Superior temporal gyrus (tissue), 1 donor: ENCODE data around the gene KRTAP16-1.

ENCODE experiments used
- DNase-seq: peaks from one replicate; pipeline ENCODE4 v3.0.0-alpha.2; 2016; ENCODE audit errors: extremely low spot score

The KRTAP16-1 gene

DNA sequence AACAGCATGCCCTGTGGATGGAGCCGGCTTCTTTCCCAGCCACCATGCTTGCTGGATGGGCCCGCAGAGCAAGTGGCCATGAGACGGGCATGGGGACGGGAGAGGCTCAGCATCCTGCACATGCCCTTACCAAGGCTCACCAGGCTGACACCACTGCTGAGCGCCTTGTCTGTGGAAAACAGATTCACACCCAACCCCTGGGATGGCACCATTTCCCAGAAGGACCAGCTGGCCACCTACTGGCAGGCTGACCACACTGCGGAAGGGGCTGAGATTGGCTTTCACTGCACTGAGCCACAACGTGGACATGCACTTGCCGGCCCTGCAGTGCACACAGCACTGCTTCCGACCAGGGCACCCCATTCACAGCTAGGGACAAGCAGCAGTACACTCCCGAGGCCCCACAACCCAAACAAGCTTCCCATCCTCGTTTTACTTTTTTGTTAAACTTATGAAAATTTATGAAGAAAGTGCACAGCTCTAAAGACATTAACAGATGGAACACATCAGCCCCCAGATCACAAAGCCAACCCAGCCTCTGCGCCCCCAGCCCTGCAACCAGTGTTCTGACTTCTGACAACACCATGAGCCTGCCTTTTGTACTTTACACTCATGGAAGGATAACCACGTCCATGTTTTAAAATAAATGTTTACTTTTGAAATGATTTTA is 20.3 kb upstream of the KRTAP16-1 start:
- DNase-seq, result peak; percentile 42

DNA sequence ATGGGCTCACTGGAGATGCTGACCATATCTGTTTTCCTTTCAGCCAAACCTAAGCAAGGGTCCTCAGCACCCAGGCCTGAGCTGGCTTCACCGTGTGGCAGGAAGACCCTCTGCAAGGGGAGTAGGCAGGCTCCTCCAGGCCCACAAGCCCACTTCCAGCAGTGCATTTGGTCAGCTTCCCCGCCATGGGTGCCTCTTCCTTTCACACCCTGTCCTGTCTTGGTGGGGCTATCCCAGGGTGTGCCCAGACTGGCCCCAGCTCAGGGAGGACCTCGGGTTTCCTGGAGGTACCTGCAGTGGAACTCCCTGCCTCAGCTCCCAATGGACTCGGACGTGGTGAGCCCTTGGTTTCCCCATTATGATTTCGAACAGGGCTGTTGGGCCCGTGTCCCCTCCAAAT is 19.1 kb upstream of the KRTAP16-1 start:
- DNase-seq, result no peak

DNA sequence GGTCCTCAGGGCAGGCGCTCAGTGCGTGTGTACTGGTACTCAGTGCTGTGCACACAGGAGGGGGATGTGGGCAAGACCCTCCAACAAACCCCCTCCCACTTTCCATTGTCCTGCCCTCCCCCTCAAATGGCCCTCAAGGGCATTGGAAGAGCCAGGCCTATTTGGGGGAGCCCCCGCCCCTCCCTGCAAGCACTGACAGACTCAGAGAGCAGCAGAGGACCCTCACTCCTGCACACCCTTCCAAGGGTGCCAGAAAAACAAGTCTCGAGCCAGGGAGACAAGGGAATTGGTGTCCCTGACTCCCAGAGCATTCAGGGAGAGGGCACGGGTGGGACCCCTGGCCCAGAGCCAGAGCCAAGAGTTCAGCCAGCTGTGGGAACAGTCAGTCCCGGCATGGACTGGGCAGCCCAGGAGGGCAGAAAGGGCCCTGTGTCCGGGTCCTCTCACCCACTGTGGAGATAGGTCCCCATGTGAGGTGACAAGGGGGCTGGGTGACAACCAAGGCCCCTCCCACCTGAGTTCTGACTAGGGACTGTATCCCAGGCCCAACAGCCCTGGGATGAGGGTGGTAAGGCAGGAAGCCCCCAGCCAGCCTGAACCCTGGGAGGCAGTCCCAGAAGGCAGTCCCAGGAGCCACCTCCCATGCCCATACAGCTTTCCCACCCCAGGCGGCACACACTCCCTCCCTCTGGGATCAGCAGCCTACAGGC is 18.5 kb upstream of the KRTAP16-1 start:
- DNase-seq, result no peak

DNA sequence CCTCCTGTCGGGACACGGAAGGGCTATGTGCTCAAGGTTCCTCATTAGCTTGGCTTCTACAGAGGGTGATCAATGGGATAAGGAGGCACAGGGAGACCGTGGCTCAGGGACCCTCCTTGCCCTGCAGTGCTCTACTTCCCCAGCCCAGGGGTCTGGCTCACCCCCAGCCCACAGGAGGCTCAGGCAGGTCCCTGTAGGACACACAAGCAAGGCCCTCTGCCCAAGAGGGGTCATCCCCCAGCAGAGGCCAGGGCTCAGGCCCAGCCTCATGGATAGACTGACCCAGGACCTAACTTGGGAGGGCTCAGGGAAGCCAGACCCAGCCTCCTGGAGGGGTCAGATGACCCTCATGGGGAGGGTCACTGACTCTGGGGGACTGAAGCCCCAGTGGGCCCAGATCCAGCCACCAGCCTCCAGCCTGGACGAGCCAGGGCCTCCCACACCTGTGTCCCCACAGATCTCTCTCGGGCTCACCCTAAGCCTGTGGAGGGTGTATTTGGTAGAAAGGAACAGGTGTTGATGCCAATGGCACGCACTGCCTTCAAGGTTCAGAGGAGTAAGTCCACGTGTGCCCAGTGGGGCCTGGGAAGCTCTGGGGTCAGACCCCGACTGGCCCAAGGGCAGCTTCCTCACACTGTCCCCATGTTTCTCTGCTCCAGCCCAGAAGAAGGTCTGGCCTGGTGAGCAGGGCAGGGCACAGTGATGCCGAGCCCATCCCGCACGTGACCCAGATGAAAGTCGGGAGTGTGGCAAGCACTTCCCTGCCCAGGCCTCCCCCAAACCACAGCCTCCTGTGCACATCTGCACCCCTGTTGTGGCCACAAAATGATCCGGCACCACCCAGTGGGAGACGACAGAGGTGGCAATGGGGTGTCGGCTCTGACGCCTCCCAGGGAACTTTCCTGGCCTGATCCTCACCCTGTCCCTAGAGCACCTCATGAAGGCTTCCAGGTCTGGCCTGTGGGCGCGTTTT is 17.4 kb upstream of the KRTAP16-1 start:
- no peak for DNase-seq

DNA sequence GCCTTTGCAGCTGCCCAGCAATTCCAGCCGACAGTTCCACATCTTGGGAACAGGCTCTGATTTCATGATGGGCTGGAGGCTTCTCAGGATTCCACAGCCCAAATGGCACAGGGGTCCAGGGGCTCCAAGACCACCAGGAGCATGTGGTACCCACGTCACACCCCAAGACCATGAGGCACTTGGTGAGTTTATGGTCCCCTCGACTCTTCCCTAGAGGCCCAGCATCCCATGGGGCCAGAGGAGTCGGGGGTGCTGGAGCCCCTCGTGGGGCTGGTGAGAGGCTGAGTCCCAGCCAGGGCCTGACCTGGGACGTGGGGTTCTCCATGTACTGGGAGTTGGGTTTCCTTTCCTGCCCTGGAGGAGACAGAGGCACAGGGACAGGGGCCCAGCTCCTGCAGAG is 16.5 kb upstream of the KRTAP16-1 start:
- no peak for DNase-seq

DNA sequence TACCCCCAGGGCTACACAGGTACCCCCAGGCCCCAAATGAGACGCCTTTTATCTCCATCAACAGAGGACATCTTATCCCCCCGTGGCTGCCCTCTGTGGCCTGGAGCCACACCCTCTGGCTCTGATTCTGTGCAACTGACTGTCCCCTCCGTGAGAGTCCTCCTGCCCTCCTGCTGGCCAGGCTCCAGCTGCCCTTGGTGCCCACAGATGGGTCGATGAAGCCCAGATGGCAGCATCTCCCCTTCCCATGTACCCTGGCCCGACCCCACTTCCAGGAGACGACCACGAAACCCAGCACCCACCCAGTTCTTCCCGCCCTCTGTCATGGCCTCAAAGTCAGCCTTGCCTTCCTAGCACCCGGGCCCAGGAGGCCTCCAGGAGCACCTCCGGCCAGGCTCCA is 16.0 kb upstream of the KRTAP16-1 start:
- DNase-seq, result no peak

DNA sequence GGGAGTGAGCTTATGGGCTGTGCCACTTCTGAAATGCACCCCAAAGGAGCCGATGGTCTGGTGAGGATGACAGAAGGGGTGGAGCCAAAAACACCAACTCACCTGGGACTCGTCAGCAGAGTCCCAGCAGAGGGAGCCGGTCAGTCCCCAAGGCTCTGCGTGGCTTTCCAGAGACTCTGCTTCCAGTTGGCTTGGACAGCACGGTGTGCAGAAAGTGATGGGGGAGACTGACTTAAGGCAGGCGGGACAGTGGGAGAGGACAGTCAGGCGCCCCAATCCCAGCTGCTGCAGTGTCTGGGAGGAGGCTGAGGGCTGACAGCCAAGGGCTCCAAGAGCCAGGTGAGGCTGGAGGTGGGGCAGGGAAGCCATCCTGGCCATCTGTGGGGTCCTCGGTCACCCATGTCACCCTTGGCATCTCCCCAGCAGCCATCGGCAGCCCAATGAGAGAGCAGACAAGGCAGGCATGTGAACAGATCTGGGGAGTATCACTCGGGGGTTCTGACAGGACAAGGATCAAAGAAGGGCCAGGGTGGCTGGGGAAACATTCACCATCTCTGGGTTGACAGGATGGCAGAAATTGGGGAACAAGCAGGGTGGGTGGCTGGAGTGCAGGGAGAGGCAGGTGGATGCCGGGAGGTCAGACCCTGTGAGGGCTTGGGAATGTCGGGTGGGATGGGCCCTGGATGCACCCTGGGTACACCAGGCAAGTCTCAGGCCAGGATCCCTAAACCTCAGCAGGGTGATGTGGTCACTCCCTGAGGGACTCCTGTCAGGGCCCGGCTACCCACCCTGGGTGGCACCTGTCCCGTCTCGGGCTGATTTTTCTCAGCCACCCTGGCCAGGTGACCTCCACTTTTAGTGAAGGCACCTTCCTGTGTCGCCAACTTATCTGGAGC is 15.3 kb upstream of the KRTAP16-1 start:
- DNase-seq, result no peak

DNA sequence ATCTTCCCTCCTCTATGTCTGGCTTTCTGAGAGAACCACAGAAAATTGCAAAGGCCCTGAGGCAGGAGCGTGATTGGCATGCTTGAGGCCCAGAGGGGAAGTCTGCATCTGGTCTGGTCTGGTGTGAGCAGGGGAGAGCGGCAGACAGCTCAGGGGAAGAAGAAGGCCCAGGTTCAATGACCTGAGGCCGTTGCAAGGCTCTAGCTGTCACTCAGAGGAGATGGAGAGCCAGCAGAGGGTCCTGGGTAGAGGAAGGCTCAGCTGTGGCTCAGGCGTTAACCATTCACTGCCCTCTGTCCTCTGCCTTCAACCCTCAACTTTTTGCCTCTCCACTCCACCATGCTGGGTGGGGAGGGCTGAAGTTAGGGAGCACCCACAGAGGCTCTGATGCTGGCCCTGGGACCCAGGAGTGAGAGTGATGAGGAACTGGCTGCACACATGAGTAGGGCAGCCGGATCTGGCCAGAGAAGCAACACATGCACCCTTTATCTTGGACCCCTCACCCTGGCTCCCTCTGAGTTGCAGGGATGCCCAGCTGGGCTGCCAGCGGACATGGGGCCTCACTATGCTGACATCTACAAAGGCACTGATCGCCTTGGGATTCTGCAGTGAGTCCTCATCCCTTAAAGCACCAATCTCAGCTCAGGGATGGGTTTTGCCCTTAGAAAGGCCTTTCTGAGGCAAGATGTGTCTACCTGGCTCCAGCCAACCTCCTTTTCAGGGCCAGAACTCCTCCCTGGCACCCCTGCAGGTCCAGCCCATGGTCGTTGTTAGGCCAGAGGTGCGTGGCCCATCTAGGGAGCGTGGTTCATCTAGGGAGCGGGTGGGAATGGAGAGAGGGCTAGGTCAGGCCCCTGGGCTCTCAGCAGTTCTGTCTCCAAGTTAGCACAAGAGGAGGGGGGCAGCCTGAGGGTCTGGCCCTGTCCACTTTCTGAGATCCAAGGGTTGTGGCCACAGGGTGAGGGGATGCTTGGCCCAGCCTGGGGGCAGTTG is 14.1 kb upstream of the KRTAP16-1 start:
- DNase-seq, result no peak

DNA sequence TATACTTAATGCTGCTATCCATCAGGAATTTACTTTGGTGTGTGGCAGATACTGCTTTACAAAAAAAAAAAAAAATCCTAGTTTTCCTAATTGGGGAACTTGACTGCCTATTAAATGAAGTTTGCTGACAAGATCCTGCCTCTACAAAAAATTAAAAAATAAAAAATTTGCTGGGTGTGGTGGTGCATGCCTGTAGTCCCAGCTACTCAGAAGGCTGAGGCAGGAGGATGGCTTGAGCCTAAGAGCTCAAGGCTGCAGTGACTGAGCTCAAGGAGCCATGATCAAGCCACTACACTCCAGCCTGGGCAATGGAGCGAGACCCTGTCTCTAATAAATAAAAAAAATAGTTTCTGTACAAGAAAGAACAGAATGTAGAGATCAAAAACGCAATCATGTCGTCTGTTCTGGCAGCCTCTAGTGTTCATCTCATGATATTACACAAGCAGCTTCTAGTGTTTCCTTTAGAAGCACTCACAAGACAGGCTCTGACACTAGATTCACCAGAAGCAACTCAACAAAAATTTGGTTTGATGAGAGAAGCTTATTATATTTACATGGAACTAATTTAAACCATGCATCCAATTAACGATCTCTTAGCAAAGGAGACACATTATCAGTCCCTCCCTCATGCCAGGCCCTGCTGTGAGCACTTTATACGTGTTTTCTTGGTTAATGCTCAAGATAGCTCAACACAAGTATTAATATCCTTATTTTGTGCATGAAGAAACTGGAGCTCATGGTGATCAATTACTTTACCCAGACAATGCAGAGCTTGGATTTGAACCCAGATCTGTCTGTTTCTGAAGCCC is 13.2 kb upstream of the KRTAP16-1 start:
- DNase-seq, result peak; percentile 42

DNA sequence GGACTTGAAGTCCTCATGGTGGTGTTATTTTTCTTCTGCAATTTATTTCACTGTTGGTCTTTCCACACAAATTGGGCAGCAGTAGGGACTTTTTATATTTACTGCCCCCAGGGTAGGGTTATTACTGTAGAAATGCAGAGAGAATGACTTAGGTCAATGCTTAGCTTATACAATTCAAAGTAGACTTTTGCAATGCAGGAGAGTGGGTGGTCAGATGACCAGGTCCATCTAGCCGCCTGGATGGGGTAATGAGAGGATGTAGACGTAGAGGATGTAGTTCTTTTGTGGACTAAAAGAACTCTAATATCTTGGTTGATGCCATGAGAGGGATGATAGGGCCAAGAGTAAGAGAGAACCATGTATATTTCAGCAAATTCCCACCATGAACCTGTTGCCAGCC is 9.1 kb upstream of the KRTAP16-1 start:
- DNase-seq, result no peak

DNA sequence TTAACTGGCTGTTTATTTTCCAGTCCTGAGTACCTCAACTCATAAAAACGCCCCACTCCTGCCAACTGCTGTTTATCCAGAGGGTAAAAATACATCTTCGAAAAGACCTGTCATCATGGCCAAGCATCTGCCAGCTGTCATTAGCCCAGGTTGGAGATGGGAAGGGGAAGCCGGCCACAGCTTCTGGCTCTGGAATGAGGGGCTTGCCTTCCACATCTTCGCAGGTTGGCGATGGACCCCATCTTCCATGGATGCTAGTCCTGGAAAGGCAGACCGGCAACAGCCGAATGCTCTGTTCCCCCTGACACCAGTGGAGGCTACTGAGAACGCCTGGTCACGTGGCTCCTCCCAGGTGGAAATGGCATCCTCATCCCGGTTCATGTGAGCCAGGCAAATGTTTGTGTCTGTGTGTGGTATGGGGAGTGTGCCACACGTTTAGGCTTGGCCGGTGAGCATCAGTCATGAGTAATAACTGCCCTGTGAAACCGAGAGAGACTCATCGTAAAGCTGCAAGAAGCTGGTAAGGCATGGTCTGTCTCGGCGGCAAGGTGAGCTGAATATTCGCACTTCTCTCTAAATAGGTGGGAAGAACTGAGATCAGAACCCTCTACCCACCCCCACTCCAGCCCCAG is 6.8 kb upstream of the KRTAP16-1 start:
- no peak for DNase-seq

DNA sequence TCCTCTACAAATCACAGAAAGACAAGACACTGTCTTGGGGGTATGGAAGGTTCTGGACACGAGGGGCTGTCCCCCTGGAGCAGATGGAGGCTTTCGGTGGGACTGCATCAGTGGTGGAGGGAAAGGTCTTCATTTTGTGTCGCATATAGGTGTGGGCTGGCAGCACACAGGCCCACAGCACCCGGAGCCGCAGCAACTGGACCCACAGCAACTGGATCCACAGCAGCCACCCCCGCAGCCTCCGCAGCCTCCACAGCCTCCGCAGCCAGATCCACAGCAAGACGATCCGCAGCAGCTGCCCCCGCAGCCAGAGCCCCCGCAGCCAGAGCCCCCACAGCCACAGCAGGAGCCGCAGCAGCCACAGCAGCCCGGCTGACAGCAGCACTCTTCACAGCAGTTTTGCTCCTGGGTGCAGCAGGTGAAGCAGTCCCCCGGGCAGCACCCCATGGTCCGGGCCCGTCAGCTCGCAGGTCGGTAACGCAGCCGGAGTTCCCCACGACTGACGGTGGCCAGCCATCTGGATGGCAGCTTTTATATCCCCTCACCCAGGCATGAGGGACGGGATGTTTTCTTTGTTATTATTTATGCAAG is 6.2 kb upstream of the KRTAP16-1 start, which contains the start of gene KRTAP17-1:
Gene KRTAP17-1 (minus strand): TSS at position 507 of the 591 bp plus-strand sequence. CDS start 60 bp downstream, at position 447.
- no peak for DNase-seq

DNA sequence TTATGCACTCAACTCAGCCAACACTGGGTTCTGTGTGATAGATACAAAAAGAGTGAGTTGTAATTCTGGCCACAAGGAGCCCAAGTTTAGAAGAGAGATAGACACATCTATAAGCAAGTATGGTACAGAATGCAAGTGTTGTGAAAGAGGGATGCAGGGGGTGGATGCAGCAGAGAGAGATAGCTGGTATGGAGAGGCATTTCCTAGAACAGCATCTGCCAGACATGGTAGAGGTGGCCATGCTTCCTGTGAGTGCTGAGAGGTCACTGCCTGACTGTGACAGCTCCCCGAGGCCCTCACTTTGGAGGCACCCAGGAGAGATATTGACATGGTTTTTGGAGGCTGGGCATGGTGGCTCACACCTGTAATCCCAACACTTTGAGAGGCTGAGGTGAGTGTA is 2.0 kb upstream of the KRTAP16-1 start:
- DNase-seq, result no peak

DNA sequence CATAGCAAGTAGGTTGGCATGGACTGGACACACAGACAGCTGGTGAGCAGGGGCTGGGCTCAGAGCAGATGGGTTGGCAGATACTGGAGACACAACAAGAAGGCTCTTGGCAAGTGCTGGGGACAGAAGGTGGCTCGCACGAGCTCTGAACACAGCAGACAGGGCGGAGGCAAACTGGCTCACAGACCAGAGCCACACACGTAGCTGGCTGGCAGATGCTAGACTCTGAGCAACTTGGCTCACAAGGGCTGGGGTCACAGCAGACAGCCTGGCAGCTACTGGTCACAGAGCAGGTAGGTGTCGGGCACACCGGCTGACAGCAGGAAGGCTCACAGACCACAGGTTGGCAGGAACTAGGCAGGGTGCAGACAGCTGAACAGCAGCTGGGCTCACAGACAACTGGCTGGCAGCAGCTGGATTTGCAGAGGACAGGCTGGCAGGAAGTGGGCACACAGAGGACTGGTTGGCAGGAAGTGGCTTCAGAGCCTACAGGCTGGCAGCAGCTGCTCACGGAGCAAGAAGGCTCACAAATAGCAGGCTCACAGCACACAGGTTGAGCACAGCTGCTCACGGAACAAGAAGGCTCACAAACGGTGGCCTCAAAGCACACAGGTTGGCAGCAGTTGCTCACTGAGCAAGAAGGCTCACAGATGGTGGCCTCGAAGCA is 725 bp downstream of the KRTAP16-1 start:
- DNase-seq, result peak; percentile 16

DNA sequence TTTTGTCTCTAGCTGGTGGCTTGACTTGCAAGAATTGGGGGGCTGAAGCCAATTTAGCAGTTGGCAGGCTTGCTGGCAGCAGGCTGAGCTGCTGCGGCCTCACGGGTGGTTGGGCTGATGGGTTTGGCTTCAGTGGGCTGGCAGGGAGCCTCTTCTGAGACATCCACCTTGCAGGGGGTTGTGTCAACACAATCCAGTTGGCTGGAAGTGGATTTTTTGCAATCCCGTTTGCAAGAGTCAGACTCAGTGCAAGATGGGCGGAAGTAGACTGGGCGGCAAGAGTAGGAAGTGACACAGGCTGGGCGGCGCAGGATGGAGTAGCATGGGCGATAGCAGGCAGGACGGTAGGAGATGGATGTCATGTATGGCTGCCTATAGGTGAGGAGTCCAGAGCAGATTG is 1.5 kb downstream of the KRTAP16-1 start:
- no peak for DNase-seq

DNA sequence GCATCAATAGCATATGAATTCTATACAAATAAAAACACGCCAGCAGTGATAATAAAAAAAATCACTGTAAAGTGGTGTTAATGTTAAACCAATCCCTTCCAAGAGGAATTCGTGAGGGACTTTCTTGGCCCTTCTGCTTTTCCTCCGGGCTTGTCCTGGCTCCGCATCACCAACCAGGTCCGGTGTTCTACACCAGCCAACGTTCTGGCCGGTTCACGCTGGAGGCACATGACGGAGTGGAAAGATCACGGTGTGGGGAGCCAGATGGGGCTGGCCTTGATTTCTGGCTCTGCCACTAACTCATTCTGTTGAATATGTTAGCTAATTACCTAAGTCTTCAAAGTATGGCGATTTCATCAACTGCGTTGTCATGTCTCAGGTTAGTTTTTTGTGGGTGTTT is 5.0 kb downstream of the KRTAP16-1 start:
- DNase-seq, result no peak

DNA sequence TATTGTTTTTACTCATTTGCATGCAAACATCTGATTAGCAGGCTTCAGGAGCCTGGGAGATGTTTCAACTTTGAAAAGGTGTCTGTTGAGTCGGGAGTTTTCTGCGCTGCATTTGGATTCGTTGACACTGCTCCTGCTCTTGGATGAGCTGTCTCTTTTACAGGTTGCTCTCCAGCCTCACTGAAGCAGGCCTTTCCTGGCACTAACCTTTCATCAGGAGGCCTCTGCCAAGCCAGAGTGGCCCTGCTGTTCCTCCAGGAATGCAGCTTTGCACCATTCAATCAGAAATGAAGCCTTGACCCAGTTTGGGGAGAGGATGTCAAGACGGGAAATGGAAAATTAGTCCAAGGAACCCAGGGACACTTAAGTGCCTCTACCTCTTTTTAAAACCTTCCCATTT is 6.1 kb downstream of the KRTAP16-1 start:
- DNase-seq, result no peak
